IPS DF 4.7 (cell line): ENCODE data around the gene FNTB.

Experiments
- DNase-seq: peaks from one replicate; pipeline ENCODE4 v3.0.0-alpha.2; 2013; ENCODE audit warnings: low spot score; ENCODE audit errors: extremely low read depth

The FNTB gene

GRCh38 chr14:65045006-65045405, 58.3 kb downstream of the FNTB start:
- DNase-seq, result no peak

- DNase-seq, result no peak
These were observed 59.0 kb downstream of the FNTB start for GRCh38 chr14:65045709-65046108.

- no peak for DNase-seq
These were observed 66.1 kb downstream of the FNTB start for GRCh38 chr14:65052832-65053231.

- DNase-seq, result no peak
These were observed 66.8 kb downstream of the FNTB start for GRCh38 chr14:65053466-65053865.

- no peak for DNase-seq
These were observed 67.9 kb downstream of the FNTB start for GRCh38 chr14:65054471-65055085.

GRCh38 chr14:65057695-65058094, 71.0 kb downstream of the FNTB start:
- no peak for DNase-seq

GRCh38 chr14:65062096-65063075, 75.7 kb downstream of the FNTB start:
- no peak for DNase-seq

GRCh38 chr14:65065719-65066118, 79.0 kb downstream of the FNTB start:
- DNase-seq, result no peak

- DNase-seq, result no peak
These were observed 83.2 kb downstream of the FNTB start for GRCh38 chr14:65069874-65070413.

GRCh38 chr14:65070471-65070976, 83.8 kb downstream of the FNTB start:
- no peak for DNase-seq

GRCh38 chr14:65071544-65071943, 84.8 kb downstream of the FNTB start:
- no peak for DNase-seq

- no peak for DNase-seq
These were observed 85.6 kb downstream of the FNTB start for GRCh38 chr14:65072256-65072655.

- no peak for DNase-seq
These were observed 86.2 kb downstream of the FNTB start for GRCh38 chr14:65072937-65073336.

GRCh38 chr14:65073605-65074201, 87.0 kb downstream of the FNTB start:
- no peak for DNase-seq

GRCh38 chr14:65074449-65075150, 87.9 kb downstream of the FNTB start:
- no peak for DNase-seq

- no peak for DNase-seq
These were observed 89.1 kb downstream of the FNTB start for GRCh38 chr14:65075628-65076325.

GRCh38 chr14:65077318-65077717, 90.6 kb downstream of the FNTB start:
- no peak for DNase-seq

- no peak for DNase-seq
These were observed 92.5 kb downstream of the FNTB start for GRCh38 chr14:65079201-65079600.

GRCh38 chr14:65079768-65080167, 93.1 kb downstream of the FNTB start:
- DNase-seq, result no peak

- no peak for DNase-seq
These were observed 94.5 kb downstream of the FNTB start for GRCh38 chr14:65080960-65081747.
